CD4-positive, alpha-beta T cell treated with Interleukin-10 for 1 hour (primary cell): ENCODE data around the gene ZDHHC8.

Experiments used
- DNase-seq: peaks from one replicate; pipeline ENCODE4 v3.0.0-alpha.2; 2020

The ZDHHC8 gene

DNA sequence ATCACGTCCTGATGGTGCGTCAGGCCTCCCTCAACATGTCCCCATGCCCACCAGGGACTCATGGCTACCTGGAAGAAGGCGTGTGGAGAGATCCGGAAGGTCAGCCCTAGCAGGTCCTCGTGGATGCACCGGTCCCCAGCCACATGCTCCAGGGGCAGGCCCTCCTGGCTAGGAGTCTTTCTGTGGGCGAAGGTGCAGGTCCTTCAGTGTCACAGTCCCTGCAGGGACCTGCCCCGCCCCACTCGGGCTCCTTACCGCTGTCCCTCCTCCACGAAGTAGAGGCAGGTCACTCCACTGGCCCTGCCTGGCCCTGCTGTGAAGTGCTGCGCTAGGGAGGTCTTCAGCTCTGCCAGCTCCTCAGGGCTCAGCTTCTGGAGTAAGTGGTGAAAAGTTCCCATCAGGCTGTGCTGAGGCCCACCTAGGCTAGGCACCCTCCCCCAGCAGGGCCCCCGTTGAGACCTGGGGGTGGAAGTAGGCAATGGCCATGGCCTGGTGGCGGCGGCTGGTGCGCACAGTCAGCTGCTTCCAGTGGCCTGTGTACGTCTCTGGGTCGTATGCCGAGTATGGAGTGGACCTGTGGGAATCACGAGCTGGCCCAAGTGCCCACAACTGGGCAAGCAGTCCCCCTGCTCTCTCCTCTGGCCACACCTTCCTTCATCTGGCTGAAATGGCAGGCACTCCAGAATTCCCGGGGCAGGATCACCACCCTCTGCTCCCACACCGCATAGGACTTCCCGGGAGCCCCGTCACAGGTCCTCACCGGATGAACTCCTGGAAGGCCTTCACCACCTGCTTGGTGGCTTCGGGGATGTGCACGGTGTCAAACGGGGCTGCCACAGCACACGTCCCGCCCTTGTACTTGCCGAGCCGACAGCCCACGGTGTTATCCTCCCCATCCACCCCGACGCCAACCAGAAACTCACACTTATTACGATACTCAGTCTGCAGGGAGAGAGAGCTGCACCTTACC is 16.8 kb upstream of the ZDHHC8 start:
- DNase-seq, result no peak

- DNase-seq, result no peak
Observed at GRCh38 chr22:20115691-20116375, 15.8 kb upstream of the ZDHHC8 start, which contains the start of gene RANBP1. Gene RANBP1, plus strand, starts transcription at chr22:20116104. Its CDS starts 81 bp downstream, at chr22:20116185.

GRCh38 chr22:20116376-20116950 is 15.1 kb upstream of the ZDHHC8 start:
- no peak for DNase-seq

GRCh38 chr22:20116951-20117632 is 14.5 kb upstream of the ZDHHC8 start, which contains the start of gene TRMT2A:
Gene TRMT2A, minus strand, starts transcription at chr22:20117226. Its CDS starts 320 bp downstream, at chr22:20116906.
- peak; percentile 98 for DNase-seq

DNA sequence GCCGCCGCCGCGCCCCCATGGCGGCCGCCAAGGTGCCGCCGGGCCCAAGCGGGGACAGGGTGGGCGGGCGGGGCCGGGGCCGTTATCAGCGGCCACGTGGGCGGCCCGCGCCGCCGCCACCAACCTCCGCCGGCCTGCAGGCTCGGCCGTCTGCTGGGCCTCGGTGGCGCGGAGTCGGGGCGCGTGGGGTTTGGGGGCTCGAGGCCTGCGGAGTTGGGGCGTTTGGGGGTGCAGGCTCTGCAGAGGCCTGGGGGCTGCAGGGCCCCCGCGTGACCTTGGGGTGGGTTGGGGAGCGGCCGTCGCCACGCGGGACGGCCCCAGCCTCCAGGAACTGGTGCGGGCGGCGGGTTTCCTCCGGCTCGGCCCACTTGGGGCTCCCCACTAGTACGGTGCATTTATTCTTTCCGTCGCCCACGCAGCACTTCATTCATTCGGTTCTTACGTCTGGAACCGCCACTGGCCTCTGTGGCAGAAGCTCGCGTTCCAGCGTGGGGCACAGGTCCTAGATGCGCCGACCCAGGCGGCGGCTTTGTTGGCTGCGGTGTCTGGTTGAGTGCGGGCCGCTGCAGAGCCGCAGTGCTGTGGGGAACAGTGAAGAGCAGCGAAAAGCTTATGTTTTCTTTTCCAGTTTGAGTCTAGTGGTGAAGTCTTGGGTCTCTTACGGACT is 13.8 kb upstream of the ZDHHC8 start:
- peak; percentile 58 for DNase-seq

GRCh38 chr22:20118300-20119020 is 13.1 kb upstream of the ZDHHC8 start:
- DNase-seq, result no peak

DNA sequence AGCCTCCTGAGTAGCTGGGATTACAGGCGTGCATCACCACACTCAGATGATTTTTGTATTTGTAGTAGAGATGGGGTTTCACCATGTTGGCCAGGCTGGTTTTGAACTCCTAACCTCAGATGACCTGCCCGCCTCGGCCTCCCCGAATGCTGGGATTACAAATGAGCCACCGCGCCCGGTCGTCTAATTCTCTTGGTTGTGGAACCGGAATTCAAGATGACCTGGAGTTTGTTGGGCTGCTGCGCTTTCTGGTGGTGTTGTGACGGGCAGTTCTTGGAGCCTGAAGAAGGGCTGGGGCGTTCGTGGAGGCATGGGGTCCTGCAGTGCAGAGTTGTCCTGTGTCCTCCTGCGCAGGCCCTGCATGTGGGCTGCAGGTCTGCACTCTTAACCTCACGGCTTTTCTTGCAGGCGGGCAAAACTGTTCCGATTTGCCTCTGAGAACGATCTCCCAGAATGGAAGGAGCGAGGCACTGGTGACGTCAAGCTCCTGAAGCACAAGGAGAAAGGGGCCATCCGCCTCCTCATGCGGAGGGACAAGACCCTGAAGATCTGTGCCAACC is 9.7 kb upstream of the ZDHHC8 start:
- DNase-seq, result no peak

GRCh38 chr22:20123366-20124082 is 8.1 kb upstream of the ZDHHC8 start:
- DNase-seq, result no peak

- no peak for DNase-seq
Observed at GRCh38 chr22:20124083-20124787, 7.4 kb upstream of the ZDHHC8 start.

DNA sequence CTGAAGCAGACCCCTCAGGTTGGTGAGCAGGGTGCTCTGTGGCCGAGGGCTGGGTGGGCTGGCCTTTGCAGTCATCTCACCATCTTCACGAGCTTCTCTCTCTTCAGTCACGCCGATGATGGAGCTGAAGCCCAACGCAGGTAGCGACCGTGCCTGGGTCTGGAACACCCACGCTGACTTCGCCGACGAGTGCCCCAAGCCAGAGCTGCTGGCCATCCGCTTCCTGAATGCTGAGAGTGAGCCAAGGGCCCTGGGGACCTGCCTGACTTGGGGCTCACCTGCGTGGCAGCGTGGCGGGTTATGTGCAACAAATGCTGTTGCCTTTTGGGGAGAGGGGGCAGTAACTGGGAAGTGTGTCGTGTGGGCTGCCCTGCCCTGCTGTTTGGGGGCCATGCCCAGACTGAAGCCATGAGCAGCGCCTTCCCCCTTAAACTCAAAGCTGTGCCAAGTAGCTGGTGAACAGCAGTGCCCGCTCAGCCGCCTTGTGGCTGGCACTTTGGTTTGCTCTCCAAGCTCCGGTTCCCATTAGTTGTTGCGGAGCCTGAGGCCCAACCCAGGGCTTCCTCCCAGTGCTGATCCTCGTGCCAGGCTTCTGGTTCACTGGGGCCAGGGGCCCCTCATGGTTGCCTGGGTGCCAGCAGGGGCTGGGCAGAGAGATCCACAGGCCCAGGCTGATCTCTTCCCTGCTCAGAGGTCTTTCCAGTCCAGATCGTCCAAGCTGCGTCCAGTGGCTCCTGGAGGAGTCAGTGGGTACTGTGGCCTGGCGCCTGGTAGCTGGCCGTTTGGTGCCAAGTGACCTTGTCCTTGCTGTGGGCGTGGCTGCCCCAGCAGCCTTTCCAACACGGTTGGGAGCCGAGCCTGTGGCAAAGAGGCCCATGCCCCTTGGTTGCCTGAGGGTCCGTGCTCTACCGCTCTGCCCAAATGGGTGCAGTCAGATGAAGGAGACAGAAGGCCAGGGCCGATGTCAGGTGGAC is 6.1 kb upstream of the ZDHHC8 start:
- DNase-seq, result no peak

GRCh38 chr22:20126284-20127029 is 5.1 kb upstream of the ZDHHC8 start:
- no peak for DNase-seq

- no peak for DNase-seq
Observed at GRCh38 chr22:20127318-20127868, 4.2 kb upstream of the ZDHHC8 start.

DNA sequence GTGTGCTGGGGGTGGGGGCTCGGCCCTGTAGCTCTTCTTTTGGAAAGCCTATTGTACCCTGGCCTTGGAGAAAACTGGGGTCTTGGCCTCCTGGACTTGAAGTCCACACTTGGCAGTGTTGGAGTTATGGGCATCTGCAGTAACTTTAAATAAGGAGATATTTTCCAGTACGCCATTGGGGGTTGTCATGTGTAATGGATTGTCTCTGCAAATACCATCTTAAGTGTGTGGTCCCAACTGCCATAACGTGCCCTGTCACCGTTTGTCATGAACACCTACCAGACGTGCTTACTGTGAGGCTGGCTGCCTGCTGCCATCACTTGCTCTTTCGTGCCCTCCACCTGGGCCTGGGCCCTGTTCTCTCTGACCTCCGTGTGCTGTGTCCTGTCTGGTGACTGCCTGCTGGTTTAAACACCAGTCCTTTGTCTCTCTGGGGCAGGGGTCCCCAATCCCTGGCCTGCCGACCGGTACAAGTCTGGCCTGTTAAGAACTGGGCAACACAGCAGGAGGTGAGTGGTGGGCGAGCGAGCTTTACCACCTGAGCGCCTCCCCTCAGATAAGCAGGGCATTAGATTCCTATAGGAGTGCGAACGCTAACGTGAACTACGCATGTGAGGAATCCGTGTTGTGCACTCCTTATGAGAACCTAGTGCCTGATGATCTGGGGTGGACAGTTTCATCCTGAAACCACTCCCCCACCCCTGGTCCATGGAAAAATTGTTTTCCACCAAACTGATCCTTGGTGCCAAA is 3.6 kb upstream of the ZDHHC8 start:
- no peak for DNase-seq

DNA sequence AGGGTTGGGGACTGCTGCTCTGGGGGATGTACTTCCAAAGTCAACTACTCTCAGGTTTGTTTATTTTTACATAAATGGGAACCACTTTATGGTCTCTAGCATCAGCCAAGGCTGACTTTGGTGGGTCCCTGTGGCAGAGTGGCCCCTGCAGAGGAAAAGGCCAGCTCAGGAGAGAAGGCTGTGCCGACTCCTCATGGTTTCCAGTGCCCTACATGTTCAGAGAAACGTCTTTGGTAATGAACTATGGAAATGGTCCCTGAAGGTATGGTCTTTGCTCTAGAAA is 3.0 kb upstream of the ZDHHC8 start:
- no peak for DNase-seq

- peak; percentile 66 for DNase-seq
Observed at GRCh38 chr22:20128902-20129746, 2.5 kb upstream of the ZDHHC8 start.

- no peak for DNase-seq
Observed at GRCh38 chr22:20129747-20130014, 1.9 kb upstream of the ZDHHC8 start.
